GM21390 (cell line): ENCODE measurements around the gene PLEKHG3.

Source experiments
- ATAC-seq: cut with Tn5 transposase; IDR thresholded peaks from one replicate; pipeline ENCODE4 v1.9.1; 2021; ENCODE audit not compliant: unreplicated experiment

The PLEKHG3 gene

DNA sequence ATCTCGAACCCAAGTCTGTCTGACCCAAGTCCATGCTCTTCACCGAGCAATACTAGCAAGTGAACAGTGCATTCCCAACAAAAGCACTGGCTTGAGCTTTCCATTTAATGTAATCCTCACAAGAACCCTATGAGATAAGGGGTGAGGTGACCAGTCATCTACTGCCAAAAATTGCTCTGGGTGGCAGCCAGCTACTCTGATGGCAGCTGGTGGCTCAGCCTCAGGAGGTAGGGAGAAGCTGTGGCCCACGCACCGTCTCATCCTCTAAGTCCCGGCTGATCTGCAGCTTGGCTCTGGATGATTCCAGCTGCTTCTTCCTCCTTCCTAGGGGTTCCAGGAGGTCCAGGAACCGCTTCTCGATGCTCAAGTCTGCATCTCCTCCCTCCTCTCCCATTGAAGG is 75.2 kb downstream of the PLEKHG3 start:
- ATAC-seq = no peak

DNA sequence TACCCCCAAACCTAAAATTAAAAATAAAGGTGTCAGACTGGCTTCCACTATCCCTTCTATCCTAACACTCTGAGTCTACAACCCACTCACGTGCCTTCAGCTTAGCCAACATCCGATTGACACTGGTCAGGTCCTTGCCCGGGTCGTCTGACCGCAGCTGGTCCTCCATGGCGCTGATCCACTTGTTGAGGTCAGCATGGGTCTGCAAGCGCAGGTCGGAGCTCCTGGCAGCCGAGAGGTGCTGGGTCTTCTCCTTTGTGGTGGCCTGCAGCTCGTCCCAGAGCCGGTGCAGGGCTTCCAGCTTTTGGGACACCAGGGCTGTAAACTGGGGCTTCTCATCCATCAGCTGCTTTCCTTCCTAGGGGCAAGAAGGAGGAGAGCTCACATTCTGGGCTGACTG is 78.0 kb downstream of the PLEKHG3 start:
- no peak for ATAC-seq

DNA sequence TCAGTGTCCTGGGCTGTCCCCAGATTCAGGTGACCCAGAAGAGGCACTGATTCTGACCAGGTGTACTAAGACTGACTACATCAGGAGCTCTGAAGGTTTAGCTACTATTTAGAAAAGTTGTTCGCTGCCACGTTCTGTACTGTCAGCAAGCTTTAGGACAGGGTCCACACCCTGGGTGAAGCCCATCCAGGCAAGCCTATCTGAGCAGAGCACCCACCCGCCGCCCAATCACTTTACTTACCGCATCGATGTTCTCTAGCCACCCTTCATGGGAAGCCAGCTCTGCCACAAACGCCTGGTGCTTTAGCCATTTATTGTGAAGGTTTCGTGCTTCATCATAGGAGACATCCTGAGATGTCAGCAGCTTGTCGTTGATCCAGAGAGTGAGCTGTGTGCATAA is 79.8 kb downstream of the PLEKHG3 start:
- no peak for ATAC-seq

DNA sequence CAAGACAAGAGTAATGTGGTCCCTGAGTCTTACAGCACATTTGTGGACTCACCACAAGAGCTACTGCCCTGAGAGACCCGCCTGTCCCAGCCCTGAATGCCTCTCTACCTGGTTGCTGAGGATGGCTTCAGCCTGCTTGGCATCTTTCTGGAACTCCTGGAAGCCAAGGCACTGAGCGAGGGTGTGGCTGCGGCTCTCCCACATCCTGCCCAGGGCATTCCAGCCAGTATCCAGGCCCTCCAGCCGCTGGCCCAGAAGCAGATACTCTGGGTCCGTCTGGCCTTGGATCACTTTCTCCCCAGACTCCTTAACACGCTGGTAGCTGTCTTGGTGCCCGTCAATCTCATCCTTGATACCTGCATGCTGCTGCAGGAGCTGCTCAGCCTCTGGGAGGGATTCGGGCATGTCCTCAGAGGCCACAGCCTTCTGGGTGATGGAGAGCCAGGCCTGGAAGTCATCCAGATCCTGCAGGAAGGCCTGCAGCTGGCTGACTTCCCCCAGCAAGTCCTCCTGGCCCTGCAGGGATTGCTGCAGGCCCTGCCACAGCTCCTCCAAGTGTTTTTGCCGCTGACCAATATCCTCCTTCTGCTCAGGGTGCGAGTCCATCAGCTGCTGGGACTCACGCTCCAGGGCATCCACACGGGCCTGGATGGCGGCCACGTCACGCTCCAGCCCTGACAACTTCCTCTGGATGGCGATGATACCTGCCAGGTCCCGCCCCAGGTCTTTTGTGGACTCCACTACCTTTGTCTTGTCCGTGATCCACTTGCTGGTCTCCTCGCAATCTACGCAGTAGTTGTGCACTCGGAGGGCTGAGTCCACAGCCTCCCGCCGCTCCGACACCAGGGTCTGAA is 82.3 kb downstream of the PLEKHG3 start:
- ATAC-seq = no peak

DNA sequence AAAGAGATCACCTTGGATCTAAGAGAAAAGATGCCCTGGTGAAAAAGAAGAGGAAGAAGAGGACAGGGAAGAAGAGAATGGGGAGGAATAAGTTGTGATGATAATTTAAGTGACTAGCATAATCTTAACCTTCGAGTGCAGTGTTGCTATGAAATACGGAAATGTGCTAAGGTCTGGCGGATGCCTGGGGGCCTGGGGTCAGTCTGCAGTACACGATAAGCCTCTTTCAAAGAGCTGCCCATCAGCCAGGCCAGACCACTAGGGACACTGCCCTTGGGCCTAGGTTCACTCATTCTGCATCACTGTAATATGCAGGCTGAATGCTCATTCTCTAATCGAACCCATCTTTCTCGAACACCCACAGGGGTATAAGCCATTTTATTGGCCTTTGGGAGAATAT is 83.4 kb downstream of the PLEKHG3 start:
- ATAC-seq = no peak

DNA sequence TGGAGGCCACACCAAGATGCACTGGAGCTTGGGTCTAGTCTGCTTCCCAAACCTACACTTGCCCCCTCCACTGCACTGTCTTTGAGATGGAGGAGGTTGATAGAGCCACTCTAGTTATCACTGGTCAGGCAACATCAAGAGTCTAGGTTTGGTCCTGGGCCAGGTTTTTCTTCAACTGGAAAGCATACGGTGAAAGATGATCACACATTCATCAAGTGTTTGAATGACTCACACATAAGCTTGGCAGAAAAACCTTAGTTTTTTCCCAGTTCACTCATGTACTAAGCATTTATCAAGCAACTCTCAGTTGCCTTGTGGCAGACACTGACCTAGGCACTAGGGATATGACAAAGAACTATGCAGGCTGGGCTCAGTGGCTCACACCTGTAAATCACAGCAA is 84.5 kb downstream of the PLEKHG3 start:
- no peak for ATAC-seq

DNA sequence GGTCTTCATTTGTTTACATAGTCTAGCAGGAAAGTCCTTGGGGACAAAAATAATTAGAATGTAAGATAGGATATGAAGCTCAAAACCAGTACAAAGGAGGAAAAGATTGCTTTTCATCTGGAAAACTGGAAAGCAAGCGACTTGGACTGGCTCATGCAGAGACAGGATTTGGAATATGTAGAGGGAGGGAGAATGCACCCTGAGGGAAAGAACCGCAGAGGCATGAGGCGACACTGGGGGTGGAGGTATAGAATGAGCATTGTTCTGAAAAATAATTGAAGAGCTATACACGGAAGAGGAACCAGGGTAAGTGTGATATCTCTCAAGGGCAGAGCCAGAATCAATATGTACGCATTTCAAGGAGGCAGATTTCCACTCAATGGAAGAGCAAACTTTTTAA is 85.5 kb downstream of the PLEKHG3 start:
- ATAC-seq = no peak

DNA sequence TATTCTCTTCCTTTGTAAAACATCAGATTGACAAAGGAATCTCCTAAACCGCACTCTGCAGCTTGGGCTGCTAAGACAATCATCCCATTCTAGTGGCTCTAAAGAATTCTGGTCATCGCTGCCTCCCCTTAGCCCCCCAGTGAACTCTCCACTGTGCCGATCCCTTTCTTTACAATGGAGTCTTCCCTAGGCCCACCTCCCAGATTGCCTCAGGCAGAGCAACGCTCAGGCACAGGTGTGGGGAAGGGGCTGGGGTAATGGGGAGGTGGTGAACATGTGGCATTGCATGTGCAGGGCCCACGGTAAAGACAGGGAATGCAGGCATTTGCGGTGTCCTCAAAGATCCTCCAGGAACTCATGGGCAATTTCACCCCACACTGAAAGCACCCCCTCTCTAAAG is 86.3 kb downstream of the PLEKHG3 start:
- ATAC-seq = no peak

DNA sequence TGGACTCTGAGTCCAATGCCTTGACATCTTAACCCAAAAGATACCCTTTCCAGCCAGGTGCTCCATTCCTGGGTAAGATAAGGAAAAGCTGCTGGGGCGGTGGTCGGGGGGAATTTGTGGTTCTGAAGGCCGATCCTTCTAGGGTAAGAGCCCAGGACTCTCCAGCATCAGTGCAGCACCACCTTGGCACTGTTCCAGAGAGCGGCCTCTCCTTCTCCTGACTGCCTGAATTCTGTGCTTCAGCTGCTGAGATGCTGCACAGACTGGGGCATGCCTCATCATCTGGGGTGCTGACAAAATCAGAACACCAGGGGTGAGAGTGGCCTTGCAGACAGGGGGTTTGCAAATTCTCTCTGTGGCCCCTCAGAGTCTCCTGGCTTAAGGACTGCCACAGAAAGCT is 88.0 kb downstream of the PLEKHG3 start:
- ATAC-seq = no peak

DNA sequence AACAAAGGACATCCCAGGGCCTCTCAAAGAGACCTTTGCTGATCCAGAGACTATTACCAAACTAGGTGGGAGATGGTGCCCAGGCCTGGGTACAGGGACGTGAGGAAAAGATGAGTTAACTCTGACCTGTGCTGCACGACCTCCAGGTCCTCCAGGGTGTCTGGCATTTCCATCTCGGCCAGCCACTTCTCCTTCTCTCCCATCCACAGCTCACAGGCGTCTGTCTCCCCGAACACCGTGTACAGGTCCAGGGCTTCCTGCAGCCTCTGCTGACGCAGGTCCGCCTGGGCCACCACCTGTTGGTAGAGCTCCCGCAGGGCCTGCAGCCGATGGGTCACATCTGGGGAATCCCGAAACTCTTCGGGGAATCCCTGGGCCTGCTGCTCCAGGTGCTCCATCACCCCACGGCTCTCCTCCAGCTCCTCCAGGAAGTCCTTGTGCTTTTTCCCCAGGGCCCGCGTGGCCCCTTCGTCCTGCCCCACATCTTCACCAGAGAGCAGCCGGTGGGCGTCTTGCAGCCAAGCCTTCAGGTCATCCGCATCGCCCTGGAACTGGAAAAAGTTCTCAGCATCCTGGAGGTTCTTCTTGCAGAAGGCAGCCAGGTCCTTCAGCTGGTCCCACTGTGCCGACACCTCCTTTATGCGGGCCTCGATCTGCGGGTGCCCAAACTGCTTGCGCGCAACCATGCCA is 88.8 kb downstream of the PLEKHG3 start:
- no peak for ATAC-seq

DNA sequence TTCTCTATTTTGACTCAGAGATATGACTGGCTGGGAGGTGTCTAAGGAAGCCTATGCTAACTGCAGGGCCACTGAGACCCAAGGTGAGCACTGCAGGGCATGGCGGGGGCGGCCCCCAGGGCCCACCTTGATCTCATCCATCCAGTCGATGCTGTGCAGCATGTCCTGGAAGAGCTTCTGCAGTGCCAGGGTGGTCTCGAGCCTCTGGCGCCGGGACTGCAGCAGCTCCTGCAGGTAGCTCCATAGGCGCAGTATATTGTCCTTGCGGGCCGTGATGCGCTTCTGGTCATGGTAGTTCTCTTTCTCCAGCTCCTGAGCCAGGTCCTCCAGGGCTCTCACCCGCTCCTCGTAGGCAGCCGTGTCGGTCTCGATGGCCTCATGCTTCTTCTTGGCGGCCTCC is 91.0 kb downstream of the PLEKHG3 start:
- ATAC-seq = no peak

DNA sequence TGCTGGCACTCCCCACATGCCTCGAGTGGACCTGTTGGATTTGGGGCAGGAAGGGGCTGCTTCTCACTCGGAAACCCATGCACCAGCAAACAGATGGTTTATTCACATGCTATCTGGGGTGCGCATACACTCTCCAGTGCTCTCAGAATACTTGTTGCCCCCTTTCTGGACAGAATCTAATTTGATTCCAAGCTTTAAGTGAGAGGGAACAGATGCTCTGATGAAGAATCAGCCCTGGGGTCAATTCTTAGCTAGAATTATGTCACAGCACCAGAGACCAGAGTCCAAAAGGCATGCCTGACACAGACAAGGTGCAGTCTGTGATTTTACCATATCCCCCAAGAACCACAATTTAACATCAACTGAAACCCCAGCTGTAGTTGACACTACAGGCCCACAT is 91.7 kb downstream of the PLEKHG3 start:
- ATAC-seq = no peak

DNA sequence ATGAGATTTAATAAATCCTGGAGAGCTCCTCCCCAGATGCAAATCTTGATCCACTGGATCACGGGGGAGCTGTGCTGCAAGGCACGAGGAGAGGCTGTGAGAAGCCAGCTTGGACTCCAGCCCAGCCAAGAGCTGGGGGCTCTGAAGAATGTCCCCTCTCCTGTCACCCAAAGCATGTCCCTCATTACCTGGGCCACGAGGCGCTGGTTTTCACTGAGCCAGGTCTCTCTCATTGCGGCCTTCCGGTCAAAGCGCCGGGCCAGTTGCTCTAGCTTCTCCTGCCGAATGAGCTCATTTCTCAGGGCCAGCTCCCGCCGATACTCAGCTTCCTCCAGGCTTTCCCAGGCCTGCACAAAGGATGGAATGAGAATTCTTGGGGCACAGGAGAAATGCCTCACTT is 92.1 kb downstream of the PLEKHG3 start:
- ATAC-seq = no peak

DNA sequence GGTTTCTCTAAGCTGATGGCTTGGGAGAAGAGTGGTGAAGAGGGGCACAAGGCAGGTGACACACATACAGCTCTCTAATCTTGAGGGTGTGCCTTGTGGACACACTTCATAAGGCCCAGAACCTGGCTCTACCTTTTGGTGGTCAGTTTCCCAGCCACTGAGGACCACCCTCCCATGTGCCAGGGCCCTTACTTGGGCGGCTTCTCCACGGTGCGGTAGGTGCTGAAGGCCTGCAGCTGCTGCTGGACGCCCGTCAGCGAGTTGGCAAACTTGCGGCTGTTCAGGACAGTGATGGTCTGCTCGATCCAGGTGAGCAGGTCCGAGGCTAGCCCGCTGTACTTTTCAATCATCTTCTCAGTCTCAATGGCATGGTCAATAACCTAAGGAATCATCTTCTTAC is 95.3 kb downstream of the PLEKHG3 start:
- no peak for ATAC-seq
